ENCODE measurements around the gene SLC1A3. TPM values are rescaled to one million over a fixed set of nuclear protein-coding genes. Genes with fewer than 3 reads are reported as not detected.
A peak's percentile ranks its signal among the peaks of the same experiment; 100 is the strongest.

The SLC1A3 gene
- total and polyA plus RNA-seq, 4 experiments from 2014 or later, result 1.3 to 2.3 TPM; not detected in 2

GRCh38 chr5:36600917-36601527, 5.4 kb upstream of the SLC1A3 start:
- peaks cover 1% of the 10 kb centered on the region for H3K4me1 ChIP-seq (ENCODE audit: insufficient read depth, low read length)
- ChIA-PET POLR2A (ENCODE audit: partially characterized antibody) (no interaction called here), CTCF (ENCODE audit: partially characterized antibody) (no interaction called here)
- H3K9me3 ChIP-seq (ENCODE audit: control insufficient read depth in 1 of 2, low read length in 2 of 2), result no peaks in the 10 kb centered on the region
- Mint-ChIP-seq H3K27ac (no peak overlapping the region), H3K9me3 (peaks cover 0 to 3% (median 0%) of the 10 kb centered on the region in 8 donors), H3K4me3 (no peak overlapping the region), H3K27me3 (peaks cover 9 to 10% of the 10 kb centered on the region in 2 donors), H3K36me3 (no peaks in the 10 kb centered on the region), H3K4me1 (peaks cover 0 to 6% (median 3%) of the 10 kb centered on the region in 4 donors)
- intact Hi-C loops (cut with micrococcal nuclease), result no loop called here
- no peak overlapping the region for H3K27ac ChIP-seq (ENCODE audit: low read depth, low read length)
- no peaks in the 10 kb centered on the region for H3K36me3 ChIP-seq (ENCODE audit: insufficient read depth, low read length)
- H3K27me3 ChIP-seq (ENCODE audit: insufficient read depth, low read length), result no peaks in the 10 kb centered on the region
- no peak for DNase-seq
- no peak overlapping the region for H3K4me3 ChIP-seq (ENCODE audit: low read length in 2 of 2)

DNA sequence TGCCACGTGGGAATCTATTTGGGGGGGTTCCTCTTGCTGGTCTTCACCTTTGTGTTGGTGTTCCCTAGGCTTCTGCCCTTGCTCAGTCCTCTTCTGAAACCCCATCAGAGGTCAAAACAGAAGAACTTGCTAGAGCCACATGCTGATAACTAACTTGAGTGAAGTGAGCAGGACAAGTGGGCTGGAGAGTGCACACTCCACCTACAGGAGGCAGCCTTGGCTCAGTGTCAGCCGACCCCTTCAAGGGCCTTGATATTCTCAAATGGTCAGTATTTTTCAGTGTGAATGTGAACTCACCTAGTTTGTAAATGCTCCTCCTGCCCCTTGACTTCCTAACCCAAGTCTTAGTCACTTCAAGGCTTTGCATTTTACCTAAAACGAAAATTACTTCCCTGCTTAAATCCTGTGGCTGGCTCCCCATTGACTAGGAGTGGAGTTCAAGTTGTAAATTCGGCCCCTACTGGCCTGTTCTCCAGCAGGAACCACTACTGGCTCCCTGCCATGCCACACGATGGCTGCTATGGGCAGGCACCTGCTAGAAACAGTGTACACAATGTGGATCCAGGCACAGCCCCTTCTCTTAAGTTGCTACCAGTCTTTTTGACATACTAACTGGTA, 3.6 kb upstream of the SLC1A3 start:
- Histone ChIP-seq H3K27ac (ENCODE audit: low read depth, low read length) (no peak overlapping the region), H3K4me1 (ENCODE audit: insufficient read depth, low read length) (peaks cover 14% of the 10 kb centered on the region), H3K27me3 (ENCODE audit: insufficient read depth, low read length) (no peaks in the 10 kb centered on the region), H3K9me3 (ENCODE audit: control insufficient read depth in 1 of 2, low read length in 2 of 2) (no peaks in the 10 kb centered on the region), H3K36me3 (ENCODE audit: insufficient read depth, low read length) (no peaks in the 10 kb centered on the region), H3K4me3 (ENCODE audit: low read length in 2 of 2) (no peak overlapping the region)
- H3K4me3 Mint-ChIP-seq, result no peak overlapping the region
- H3K9me3 Mint-ChIP-seq, result peaks cover 0 to 2% (median 0%) of the 10 kb centered on the region in 8 donors
- no peak overlapping the region for H3K27ac Mint-ChIP-seq
- ChIA-PET CTCF (ENCODE audit: partially characterized antibody) (no interaction called here), POLR2A (ENCODE audit: partially characterized antibody) (no interaction called here)
- no peak for DNase-seq
- H3K36me3 Mint-ChIP-seq, result no peaks in the 10 kb centered on the region
- H3K27me3 Mint-ChIP-seq, result peaks cover 23 to 24% of the 10 kb centered on the region in 2 donors
- peaks cover 9 to 18% (median 15%) of the 10 kb centered on the region in 4 donors for H3K4me1 Mint-ChIP-seq
- intact Hi-C loops (cut with micrococcal nuclease), result no loop called here

DNA sequence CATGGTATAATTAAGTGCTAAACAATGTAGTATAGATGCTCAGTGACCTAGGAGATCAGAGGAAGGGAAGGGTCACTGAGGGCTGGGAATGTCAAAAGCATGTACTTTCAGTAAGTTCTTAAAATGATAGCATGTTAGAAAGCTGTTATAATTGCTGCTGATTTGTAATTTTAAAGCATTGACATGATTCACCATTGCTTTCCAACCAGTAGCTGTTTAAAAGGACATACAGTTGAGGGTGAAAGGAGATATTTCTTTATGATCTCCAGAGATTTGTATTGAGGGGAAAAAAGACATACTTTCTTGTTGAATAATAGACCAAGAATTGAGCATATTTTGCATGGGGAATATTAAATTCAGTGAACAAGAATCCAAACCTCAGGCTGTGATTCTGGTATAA, 1.2 kb upstream of the SLC1A3 start:
- H3K4me3 Mint-ChIP-seq, result peak overlapping the region in 2 of 8 donors; percentile 39 to 50
- POLR2A ChIA-PET (ENCODE audit: partially characterized antibody), result no interaction called here
- intact Hi-C loops (cut with micrococcal nuclease), result no loop called here

DNA sequence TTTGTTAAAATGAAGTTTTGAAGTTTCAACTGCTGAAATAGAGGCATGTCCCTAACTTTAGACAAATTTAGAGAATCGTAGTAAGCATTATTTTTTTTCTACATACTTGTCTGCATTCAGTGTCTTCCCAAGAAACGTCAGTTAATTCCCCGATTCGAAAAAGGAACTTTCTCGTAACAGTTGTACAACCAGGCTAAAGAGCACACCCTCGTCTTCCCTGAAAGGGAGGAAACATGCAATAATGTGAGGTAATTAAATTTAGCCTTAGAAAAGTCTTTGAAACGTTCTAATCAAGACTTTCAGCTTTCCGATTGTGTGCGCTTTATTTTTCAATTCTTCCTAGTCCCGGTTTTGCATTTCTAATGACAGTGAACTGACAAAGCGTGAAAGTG, 374 bp upstream of the SLC1A3 start:
- Mint-ChIP-seq H3K27ac (no peak overlapping the region), H3K36me3 (no peaks in the 10 kb centered on the region), H3K9me3 (no peaks in the 10 kb centered on the region), H3K27me3 (peaks cover 33% of the 10 kb centered on the region in 2 donors), H3K4me1 (peaks cover 9 to 18% (median 15%) of the 10 kb centered on the region in 4 donors), H3K4me3 (peak overlapping the region in 7 of 8 donors; percentile 47 to 84 (median 69))
- ChIA-PET POLR2A (ENCODE audit: partially characterized antibody) (no interaction called here), CTCF (ENCODE audit: partially characterized antibody) (no interaction called here)
- Histone ChIP-seq H3K9me3 (ENCODE audit: control insufficient read depth in 1 of 2, low read length in 2 of 2) (no peaks in the 10 kb centered on the region), H3K27me3 (ENCODE audit: insufficient read depth, low read length) (peaks cover 9% of the 10 kb centered on the region), H3K36me3 (ENCODE audit: insufficient read depth, low read length) (no peaks in the 10 kb centered on the region), H3K4me3 (ENCODE audit: low read length in 2 of 2) (no peak overlapping the region), H3K4me1 (ENCODE audit: insufficient read depth, low read length) (peaks cover 14% of the 10 kb centered on the region), H3K27ac (ENCODE audit: low read depth, low read length) (no peak overlapping the region)
- no peak for DNase-seq
- intact Hi-C loops (cut with micrococcal nuclease), result no loop called here

More for the DNA sequence above, 1.2 kb upstream of the SLC1A3 start:
- H3K36me3 ChIP-seq (ENCODE audit: insufficient read depth, low read length), result no peaks in the 10 kb centered on the region
- CTCF ChIA-PET (ENCODE audit: partially characterized antibody), result interaction anchor here (0.6 kb wide), 1 partner anchor 277 kb away, joined by 3 read pairs; no protein-coding TSS in a partner anchor
- DNase-seq, result no peak
- H3K27ac ChIP-seq (ENCODE audit: low read depth, low read length), result no peak overlapping the region
- H3K4me1 Mint-ChIP-seq, result peaks cover 9 to 18% (median 15%) of the 10 kb centered on the region in 4 donors
- H3K27me3 ChIP-seq (ENCODE audit: insufficient read depth, low read length), result peaks cover 9% of the 10 kb centered on the region
- no peak overlapping the region for H3K27ac Mint-ChIP-seq
- H3K27me3 Mint-ChIP-seq, result peaks cover 29 to 31% of the 10 kb centered on the region in 2 donors
- no peaks in the 10 kb centered on the region for H3K36me3 Mint-ChIP-seq
- peaks cover 0 to 2% (median 0%) of the 10 kb centered on the region in 8 donors for H3K9me3 Mint-ChIP-seq
- no peaks in the 10 kb centered on the region for H3K9me3 ChIP-seq (ENCODE audit: control insufficient read depth in 1 of 2, low read length in 2 of 2)
- peaks cover 14% of the 10 kb centered on the region for H3K4me1 ChIP-seq (ENCODE audit: insufficient read depth, low read length)
- no peak overlapping the region for H3K4me3 ChIP-seq (ENCODE audit: low read length in 2 of 2)

- Histone ChIP-seq H3K27ac (ENCODE audit: low read depth, low read length) (no peak overlapping the region), H3K27me3 (ENCODE audit: insufficient read depth, low read length) (peaks cover 9% of the 10 kb centered on the region), H3K4me3 (ENCODE audit: low read length in 2 of 2) (no peak overlapping the region), H3K9me3 (ENCODE audit: control insufficient read depth in 1 of 2, low read length in 2 of 2) (no peaks in the 10 kb centered on the region), H3K4me1 (ENCODE audit: insufficient read depth, low read length) (peaks cover 14% of the 10 kb centered on the region), H3K36me3 (ENCODE audit: insufficient read depth, low read length) (no peaks in the 10 kb centered on the region)
- Mint-ChIP-seq H3K9me3 (no peaks in the 10 kb centered on the region), H3K36me3 (no peaks in the 10 kb centered on the region), H3K27me3 (peaks cover 33% of the 10 kb centered on the region in 2 donors), H3K4me1 (peaks cover 9 to 18% (median 15%) of the 10 kb centered on the region in 4 donors), H3K27ac (no peak overlapping the region), H3K4me3 (peak overlapping the region in 6 of 8 donors; percentile 55 to 84 (median 72))
- no peak for DNase-seq
- intact Hi-C loops (cut with micrococcal nuclease), result no loop called here
- CTCF ChIA-PET (ENCODE audit: partially characterized antibody), result no interaction called here
- POLR2A ChIA-PET (ENCODE audit: partially characterized antibody), result no interaction called here
Observed at GRCh38 chr5:36607114-36607571, 737 bp downstream of the SLC1A3 start.

DNA sequence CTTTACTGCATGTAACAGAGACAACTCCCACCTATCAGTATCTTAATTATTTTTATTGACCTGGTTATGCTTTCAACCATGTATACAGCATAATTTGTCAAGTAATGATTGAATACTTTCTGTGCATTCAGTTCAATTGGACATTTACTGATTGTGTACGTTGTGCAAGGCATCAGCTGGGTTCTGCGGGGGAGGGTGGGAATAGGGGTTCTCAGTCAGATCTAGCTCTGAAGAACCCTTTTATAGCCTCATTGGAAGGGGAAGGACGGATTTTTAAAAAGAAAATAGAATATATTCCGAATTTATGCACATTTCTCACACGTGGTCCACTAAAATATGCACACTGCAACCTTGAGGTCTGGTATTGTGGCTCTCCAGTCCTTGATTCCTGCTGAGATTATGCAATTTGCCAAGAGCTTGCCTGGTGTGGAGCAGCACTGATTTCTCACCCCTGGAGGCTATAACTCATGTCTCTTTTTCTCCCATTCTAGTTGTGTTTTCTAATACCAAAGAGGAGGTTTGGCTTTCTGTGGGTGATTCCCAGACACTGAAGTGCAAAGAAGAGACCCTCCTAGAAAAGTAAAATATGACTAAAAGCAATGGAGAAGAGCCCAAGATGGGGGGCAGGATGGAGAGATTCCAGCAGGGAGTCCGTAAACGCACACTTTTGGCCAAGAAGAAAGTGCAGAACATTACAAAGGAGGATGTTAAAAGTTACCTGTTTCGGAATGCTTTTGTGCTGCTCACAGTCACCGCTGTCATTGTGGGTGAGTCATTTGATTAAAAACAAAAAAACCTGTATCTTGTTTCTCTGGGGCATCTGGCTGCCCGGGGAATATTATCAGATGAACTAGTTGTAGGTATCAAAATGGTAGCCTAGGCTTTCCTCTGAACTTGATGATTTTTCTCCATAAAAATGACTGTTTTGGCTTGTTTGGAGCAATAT, 1.7 kb downstream of the SLC1A3 start:
- CTCF ChIA-PET (ENCODE audit: partially characterized antibody), result no interaction called here
- no peaks in the 10 kb centered on the region for H3K9me3 Mint-ChIP-seq
- H3K4me1 ChIP-seq (ENCODE audit: insufficient read depth, low read length), result peaks cover 14% of the 10 kb centered on the region
- no peaks in the 10 kb centered on the region for H3K36me3 Mint-ChIP-seq
- no peaks in the 10 kb centered on the region for H3K36me3 ChIP-seq (ENCODE audit: insufficient read depth, low read length)
- H3K27ac ChIP-seq (ENCODE audit: low read depth, low read length), result no peak overlapping the region
- DNase-seq, result no peak
- H3K27me3 Mint-ChIP-seq, result peaks cover 33% of the 10 kb centered on the region in 2 donors
- H3K27me3 ChIP-seq (ENCODE audit: insufficient read depth, low read length), result peaks cover 9% of the 10 kb centered on the region
- POLR2A ChIA-PET (ENCODE audit: partially characterized antibody), result no interaction called here
- H3K27ac Mint-ChIP-seq, result no peak overlapping the region
- intact Hi-C loops (cut with micrococcal nuclease), result no loop called here
- no peaks in the 10 kb centered on the region for H3K9me3 ChIP-seq (ENCODE audit: control insufficient read depth in 1 of 2, low read length in 2 of 2)
- peaks cover 9 to 18% (median 15%) of the 10 kb centered on the region in 4 donors for H3K4me1 Mint-ChIP-seq
- no peak overlapping the region for H3K4me3 ChIP-seq (ENCODE audit: low read length in 2 of 2)
- H3K4me3 Mint-ChIP-seq, result no peak overlapping the region

- Mint-ChIP-seq H3K27ac (no peak overlapping the region), H3K4me1 (peaks cover 9 to 15% (median 13%) of the 10 kb centered on the region in 4 donors), H3K4me3 (no peak overlapping the region), H3K9me3 (no peaks in the 10 kb centered on the region), H3K36me3 (no peaks in the 10 kb centered on the region), H3K27me3 (peaks cover 27 to 30% of the 10 kb centered on the region in 2 donors)
- no peak for DNase-seq
- POLR2A ChIA-PET (ENCODE audit: partially characterized antibody), result no interaction called here
- Histone ChIP-seq H3K4me1 (ENCODE audit: insufficient read depth, low read length) (peaks cover 14% of the 10 kb centered on the region), H3K9me3 (ENCODE audit: control insufficient read depth in 1 of 2, low read length in 2 of 2) (no peaks in the 10 kb centered on the region), H3K27ac (ENCODE audit: low read depth, low read length) (no peak overlapping the region), H3K4me3 (ENCODE audit: low read length in 2 of 2) (no peak overlapping the region), H3K27me3 (ENCODE audit: insufficient read depth, low read length) (peaks cover 9% of the 10 kb centered on the region), H3K36me3 (ENCODE audit: insufficient read depth, low read length) (no peaks in the 10 kb centered on the region)
- CTCF ChIA-PET (ENCODE audit: partially characterized antibody), result no interaction called here
- intact Hi-C loops (cut with micrococcal nuclease), result no loop called here
Observed at GRCh38 chr5:36610621-36611020, 4.2 kb downstream of the SLC1A3 start.

All from CD4-positive, alpha-beta memory T cell (primary cell).